ENCODE data around the gene ADIPOR2.
"Not testable (repeated sequence)": the region's sequence is repeated elsewhere in the genome, so short reads cannot be mapped to it uniquely, and the experiment has no call there.

Gene ADIPOR2

GRCh38 chr12:1810931-1811280 is 120.0 kb downstream of the ADIPOR2 start:
- Histone ChIP-seq H3K9me3 (ENCODE audit: control insufficient read depth, insufficient read depth, low read depth, low read length) (no peaks in the 10 kb centered on the region), H3K27me3 (ENCODE audit: control insufficient read depth, insufficient read depth, low read length) (0 out of 2 replicates have a peak, but pooled peaks cover 1% of the 10 kb centered on the region), H3K4me1 (ENCODE audit: control insufficient read depth, insufficient read depth, low read length) (no peaks in the 10 kb centered on the region), H3K9ac (ENCODE audit: low read length) (no peak overlapping the region), H3K4me3 (ENCODE audit: low read depth, low read length) (no peak overlapping the region), H3K36me3 (ENCODE audit: control insufficient read depth, insufficient read depth, low read length) (no peaks in the 10 kb centered on the region), H3K27ac (ENCODE audit: low read depth, low read length) (no peak overlapping the region)

GRCh38 chr12:1811281-1811947 is 120.5 kb downstream of the ADIPOR2 start:
- Histone ChIP-seq H3K4me3 (ENCODE audit: low read depth, low read length) (no peak overlapping the region), H3K4me1 (ENCODE audit: control insufficient read depth, insufficient read depth, low read length) (no peaks in the 10 kb centered on the region), H3K27me3 (ENCODE audit: control insufficient read depth, insufficient read depth, low read length) (0 out of 2 replicates have a peak, but pooled peaks cover 3% of the 10 kb centered on the region)

GRCh38 chr12:1811948-1812291 is 121.0 kb downstream of the ADIPOR2 start:
- Histone ChIP-seq H3K27me3 (ENCODE audit: control insufficient read depth, insufficient read depth, low read length) (0 out of 2 replicates have a peak, but pooled peaks cover 3% of the 10 kb centered on the region), H3K4me3 (ENCODE audit: low read depth, low read length) (no peak overlapping the region), H3K27ac (ENCODE audit: low read depth, low read length) (no peak overlapping the region), H3K36me3 (ENCODE audit: control insufficient read depth, insufficient read depth, low read length) (no peaks in the 10 kb centered on the region), H3K4me1 (ENCODE audit: control insufficient read depth, insufficient read depth, low read length) (no peaks in the 10 kb centered on the region), H3K9me3 (ENCODE audit: control insufficient read depth, insufficient read depth, low read depth, low read length) (peaks cover 4% of the 10 kb centered on the region), H3K9ac (ENCODE audit: low read length) (no peak overlapping the region)

More at GRCh38 chr12:1811281-1811947, 120.5 kb downstream of the ADIPOR2 start:
- no peaks in the 10 kb centered on the region for H3K36me3 ChIP-seq (ENCODE audit: control insufficient read depth, insufficient read depth, low read length)
- H3K27ac ChIP-seq (ENCODE audit: low read depth, low read length): no peak overlapping the region
- H3K9ac ChIP-seq (ENCODE audit: low read length): no peak overlapping the region
- no peaks in the 10 kb centered on the region for H3K9me3 ChIP-seq (ENCODE audit: control insufficient read depth, insufficient read depth, low read depth, low read length)

GRCh38 chr12:1812650-1813302 is 121.9 kb downstream of the ADIPOR2 start:
- H3K4me1 ChIP-seq (ENCODE audit: control insufficient read depth, insufficient read depth, low read length): no peaks in the 10 kb centered on the region

GRCh38 chr12:1814266-1814665 is 123.4 kb downstream of the ADIPOR2 start:
- Histone ChIP-seq H3K27me3 (ENCODE audit: control insufficient read depth, insufficient read depth, low read length) (peaks cover 8% of the 10 kb centered on the region), H3K36me3 (ENCODE audit: control insufficient read depth, insufficient read depth, low read length) (no peaks in the 10 kb centered on the region), H3K4me3 (ENCODE audit: low read depth, low read length) (no peak overlapping the region), H3K27ac (ENCODE audit: low read depth, low read length) (no peak overlapping the region), H3K9ac (ENCODE audit: low read length) (no peak overlapping the region), H3K9me3 (ENCODE audit: control insufficient read depth, insufficient read depth, low read depth, low read length) (peaks cover 8% of the 10 kb centered on the region), H3K4me1 (ENCODE audit: control insufficient read depth, insufficient read depth, low read length) (no peaks in the 10 kb centered on the region)

More at GRCh38 chr12:1812650-1813302, 121.9 kb downstream of the ADIPOR2 start:
- peaks cover 8% of the 10 kb centered on the region for H3K9me3 ChIP-seq (ENCODE audit: control insufficient read depth, insufficient read depth, low read depth, low read length)
- H3K9ac ChIP-seq (ENCODE audit: low read length): no peak overlapping the region
- no peak overlapping the region for H3K27ac ChIP-seq (ENCODE audit: low read depth, low read length)
- no peak overlapping the region for H3K4me3 ChIP-seq (ENCODE audit: low read depth, low read length)
- H3K27me3 ChIP-seq (ENCODE audit: control insufficient read depth, insufficient read depth, low read length): 0 out of 2 replicates have a peak, but pooled peaks cover 3% of the 10 kb centered on the region
- no peaks in the 10 kb centered on the region for H3K36me3 ChIP-seq (ENCODE audit: control insufficient read depth, insufficient read depth, low read length)

GRCh38 chr12:1815108-1815507 is 124.2 kb downstream of the ADIPOR2 start:
- H3K4me1 ChIP-seq (ENCODE audit: control insufficient read depth, insufficient read depth, low read length): peaks cover 4% of the 10 kb centered on the region; the same call in 1 of the 2 replicates
- H3K9ac ChIP-seq (ENCODE audit: low read length): no peak overlapping the region
- H3K36me3 ChIP-seq (ENCODE audit: control insufficient read depth, insufficient read depth, low read length): no peaks in the 10 kb centered on the region
- peaks cover 8% of the 10 kb centered on the region for H3K9me3 ChIP-seq (ENCODE audit: control insufficient read depth, insufficient read depth, low read depth, low read length)
- H3K27ac ChIP-seq (ENCODE audit: low read depth, low read length): no peak overlapping the region
- H3K4me3 ChIP-seq (ENCODE audit: low read depth, low read length): no peak overlapping the region
- H3K27me3 ChIP-seq (ENCODE audit: control insufficient read depth, insufficient read depth, low read length): peaks cover 16% of the 10 kb centered on the region

- H3K4me3 ChIP-seq (ENCODE audit: low read depth, low read length): no peak overlapping the region
- H3K9me3 ChIP-seq (ENCODE audit: control insufficient read depth, insufficient read depth, low read depth, low read length): peaks cover 8% of the 10 kb centered on the region
- H3K27ac ChIP-seq (ENCODE audit: low read depth, low read length): no peak overlapping the region
- no peaks in the 10 kb centered on the region for H3K36me3 ChIP-seq (ENCODE audit: control insufficient read depth, insufficient read depth, low read length)
- H3K4me1 ChIP-seq (ENCODE audit: control insufficient read depth, insufficient read depth, low read length): peaks cover 10% of the 10 kb centered on the region
- peaks cover 26% of the 10 kb centered on the region for H3K27me3 ChIP-seq (ENCODE audit: control insufficient read depth, insufficient read depth, low read length)
- no peak overlapping the region for H3K9ac ChIP-seq (ENCODE audit: low read length)
Measured at GRCh38 chr12:1815814-1816729, 125.2 kb downstream of the ADIPOR2 start.

GRCh38 chr12:1816730-1817348 is 126.0 kb downstream of the ADIPOR2 start:
- Histone ChIP-seq H3K9me3 (ENCODE audit: control insufficient read depth, insufficient read depth, low read depth, low read length) (peaks cover 8% of the 10 kb centered on the region), H3K36me3 (ENCODE audit: control insufficient read depth, insufficient read depth, low read length) (no peaks in the 10 kb centered on the region), H3K27ac (ENCODE audit: low read depth, low read length) (no peak overlapping the region), H3K4me3 (ENCODE audit: low read depth, low read length) (no peak overlapping the region), H3K4me1 (ENCODE audit: control insufficient read depth, insufficient read depth, low read length) (peaks cover 13% of the 10 kb centered on the region), H3K27me3 (ENCODE audit: control insufficient read depth, insufficient read depth, low read length) (peaks cover 33% of the 10 kb centered on the region), H3K9ac (ENCODE audit: low read length) (no peak overlapping the region)

- H3K9me3 ChIP-seq (ENCODE audit: control insufficient read depth, insufficient read depth, low read depth, low read length); H3K36me3 ChIP-seq (ENCODE audit: control insufficient read depth, insufficient read depth, low read length); H3K4me3 ChIP-seq (ENCODE audit: low read depth, low read length); H3K27ac ChIP-seq (ENCODE audit: low read depth, low read length); H3K9ac ChIP-seq (ENCODE audit: low read length): not testable (repeated sequence)
- peaks cover 17% of the 10 kb centered on the region for H3K4me1 ChIP-seq (ENCODE audit: control insufficient read depth, insufficient read depth, low read length)
- H3K27me3 ChIP-seq (ENCODE audit: control insufficient read depth, insufficient read depth, low read length): peaks cover 44% of the 10 kb centered on the region
Measured at GRCh38 chr12:1817928-1818327, 127.1 kb downstream of the ADIPOR2 start.

- peaks cover 17% of the 10 kb centered on the region for H3K4me1 ChIP-seq (ENCODE audit: control insufficient read depth, insufficient read depth, low read length)
- peaks cover 49% of the 10 kb centered on the region for H3K27me3 ChIP-seq (ENCODE audit: control insufficient read depth, insufficient read depth, low read length)
- H3K9me3 ChIP-seq (ENCODE audit: control insufficient read depth, insufficient read depth, low read depth, low read length): peaks cover 8% of the 10 kb centered on the region
- no peak overlapping the region for H3K4me3 ChIP-seq (ENCODE audit: low read depth, low read length)
- no peaks in the 10 kb centered on the region for H3K36me3 ChIP-seq (ENCODE audit: control insufficient read depth, insufficient read depth, low read length)
- H3K27ac ChIP-seq (ENCODE audit: low read depth, low read length): no peak overlapping the region
- H3K9ac ChIP-seq (ENCODE audit: low read length): no peak overlapping the region
Measured at GRCh38 chr12:1819050-1819449, 128.2 kb downstream of the ADIPOR2 start.

Data from HUES6 (cell line).